ENCODE results near the gene P3H3.

DNA sequence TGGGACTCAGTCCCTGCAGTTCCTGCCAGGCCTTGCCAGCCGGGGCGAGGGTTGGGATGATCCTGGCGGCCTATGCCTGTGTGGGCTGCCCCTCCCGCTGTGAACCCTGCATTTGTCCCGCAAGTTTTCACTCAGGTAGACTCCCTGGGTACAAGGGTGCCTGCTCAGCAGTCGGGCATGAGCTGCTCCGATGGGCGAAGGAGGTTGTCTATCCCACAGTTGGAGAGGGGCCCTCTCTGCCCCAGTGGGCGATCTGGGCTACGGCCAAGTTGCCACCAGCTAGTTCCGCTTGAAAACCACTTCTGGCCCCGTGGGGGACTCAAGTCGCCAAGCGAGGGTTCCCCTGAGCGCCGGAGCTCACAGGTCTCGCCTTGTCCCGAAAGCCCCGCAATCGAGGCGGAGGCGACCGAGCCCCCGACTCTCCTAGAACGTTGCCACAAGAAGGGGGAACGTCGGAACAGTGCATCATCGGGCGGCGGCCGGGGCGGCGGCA lies 38.8 kb downstream of the P3H3 start:
- TF ChIP-seq ZNF558 (tag by site-specific recombination; IDR thresholded peaks at IDR 0.05) (no peak), ZNF211 (tag by site-specific recombination; IDR thresholded peaks at IDR 0.05; ENCODE audit: low read depth) (no peak), HOXA7 (CRISPR knock-in tag; IDR thresholded peaks at IDR 0.05; ENCODE audit: borderline replicate concordance) (no peak), KLF1 (tag by site-specific recombination; IDR thresholded peaks at IDR 0.05) (0 out of 2 replicates have a peak, but pooled peaks have one; percentile 12), ZNF274 (IDR thresholded peaks at IDR 0.05; ENCODE audit: low read length) (no peak), ZNF274 (tag by site-specific recombination; IDR thresholded peaks at IDR 0.05; ENCODE audit: borderline replicate concordance) (no peak), TRIM28 (IDR thresholded peaks at IDR 0.05; ENCODE audit: borderline replicate concordance, low read length) (no peak), ZNF423 (tag by site-specific recombination; IDR thresholded peaks at IDR 0.05) (no peak), MEIS1 (CRISPR knock-in tag; IDR thresholded peaks at IDR 0.05; ENCODE audit: borderline replicate concordance) (no peak), ZNF600 (tag by site-specific recombination; IDR thresholded peaks at IDR 0.05) (peak; percentile 48), ZNF530 (tag by site-specific recombination; IDR thresholded peaks at IDR 0.05; ENCODE audit: low read depth) (no peak), ZNF138 (tag by site-specific recombination; IDR thresholded peaks at IDR 0.05; ENCODE audit: borderline replicate concordance) (no peak), ZNF2 (tag by site-specific recombination; IDR thresholded peaks at IDR 0.05) (no peak)
- TF ChIP-seq, protein P1, sequence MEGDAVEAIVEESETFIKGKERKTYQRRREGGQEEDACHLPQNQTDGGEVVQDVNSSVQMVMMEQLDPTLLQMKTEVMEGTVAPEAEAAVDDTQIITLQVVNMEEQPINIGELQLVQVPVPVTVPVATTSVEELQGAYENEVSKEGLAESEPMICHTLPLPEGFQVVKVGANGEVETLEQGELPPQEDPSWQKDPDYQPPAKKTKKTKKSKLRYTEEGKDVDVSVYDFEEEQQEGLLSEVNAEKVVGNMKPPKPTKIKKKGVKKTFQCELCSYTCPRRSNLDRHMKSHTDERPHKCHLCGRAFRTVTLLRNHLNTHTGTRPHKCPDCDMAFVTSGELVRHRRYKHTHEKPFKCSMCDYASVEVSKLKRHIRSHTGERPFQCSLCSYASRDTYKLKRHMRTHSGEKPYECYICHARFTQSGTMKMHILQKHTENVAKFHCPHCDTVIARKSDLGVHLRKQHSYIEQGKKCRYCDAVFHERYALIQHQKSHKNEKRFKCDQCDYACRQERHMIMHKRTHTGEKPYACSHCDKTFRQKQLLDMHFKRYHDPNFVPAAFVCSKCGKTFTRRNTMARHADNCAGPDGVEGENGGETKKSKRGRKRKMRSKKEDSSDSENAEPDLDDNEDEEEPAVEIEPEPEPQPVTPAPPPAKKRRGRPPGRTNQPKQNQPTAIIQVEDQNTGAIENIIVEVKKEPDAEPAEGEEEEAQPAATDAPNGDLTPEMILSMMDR (tag by site-specific recombination; IDR thresholded peaks at IDR 0.05): no peak
- TF ChIP-seq, protein P2, sequence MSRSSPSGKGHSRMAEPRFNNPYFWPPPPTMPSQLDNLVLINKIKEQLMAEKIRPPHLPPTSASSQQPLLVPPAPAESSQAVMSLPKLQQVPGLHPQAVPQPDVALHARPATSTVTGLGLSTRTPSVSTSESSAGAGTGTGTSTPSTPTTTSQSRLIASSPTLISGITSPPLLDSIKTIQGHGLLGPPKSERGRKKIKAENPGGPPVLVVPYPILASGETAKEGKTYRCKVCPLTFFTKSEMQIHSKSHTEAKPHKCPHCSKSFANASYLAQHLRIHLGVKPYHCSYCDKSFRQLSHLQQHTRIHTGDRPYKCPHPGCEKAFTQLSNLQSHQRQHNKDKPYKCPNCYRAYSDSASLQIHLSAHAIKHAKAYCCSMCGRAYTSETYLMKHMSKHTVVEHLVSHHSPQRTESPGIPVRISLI (tag by site-specific recombination; IDR thresholded peaks at IDR 0.05): no peak
